Measurements from ENCODE around the gene GAS2L2.

- TF ChIP-seq CTCF (IDR thresholded peaks at IDR 0.05) (no peak), POLR2A (IDR thresholded peaks at IDR 0.05) (no peak)
Observed at GRCh38 chr17:35715416-35715815, 37.6 kb downstream of the GAS2L2 start.
